Neural crest cell (in vitro differentiated cells): Measurements from ENCODE around the gene FXYD7. TPM values are rescaled to one million over a fixed set of nuclear protein-coding genes. Genes with fewer than 3 reads are reported as not detected.

Experiments
- DNase-seq: peaks from one replicate; pipeline ENCODE4 v3.0.0; 2021; ENCODE audit warnings: low read depth, mixed read lengths, low spot score
- H3K27ac Mint-ChIP-seq: one replicate; pipeline ENCODE4 v1.8.0; 2021; ENCODE audit warnings: mild to moderate bottlenecking, mixed read lengths; ENCODE audit not compliant: unreplicated experiment
- H3K27me3 Mint-ChIP-seq: 2 replicates; pipeline ENCODE4 v1.8.0; 2021; ENCODE audit warnings: low read depth, mild to moderate bottlenecking, mixed read lengths
- H3K36me3 Mint-ChIP-seq: 2 replicates; pipeline ENCODE4 v1.8.0; 2021; ENCODE audit warnings: low read depth, mild to moderate bottlenecking, mixed read lengths
- H3K4me1 Mint-ChIP-seq: 2 replicates; pipeline ENCODE4 v1.8.0; 2021; ENCODE audit warnings: mixed read lengths
- H3K4me3 Mint-ChIP-seq: one replicate; pipeline ENCODE4 v1.8.0; 2021; ENCODE audit warnings: mild to moderate bottlenecking, mixed read lengths
- H3K9me3 Mint-ChIP-seq: 2 replicates; pipeline ENCODE4 v1.8.0; 2021; ENCODE audit warnings: mixed read lengths
- total RNA-seq: library from RNA; stranded (reverse); gene quantifications from 2 replicates; pipeline ENCODE4 v1.2.1, GENCODE V29; 2021
- TF ChIP-seq, protein P1 (sequence below): fragments of 200-600 bp; sonication (generic); conservative IDR thresholded peaks from 2 replicates; pipeline ENCODE4 v1.5.0; 2021; ENCODE audit warnings: antibody characterized with exemption, mild to moderate bottlenecking

Gene FXYD7
- total RNA-seq, 1 donor from 2014 or later = 1.4 TPM

DNA sequence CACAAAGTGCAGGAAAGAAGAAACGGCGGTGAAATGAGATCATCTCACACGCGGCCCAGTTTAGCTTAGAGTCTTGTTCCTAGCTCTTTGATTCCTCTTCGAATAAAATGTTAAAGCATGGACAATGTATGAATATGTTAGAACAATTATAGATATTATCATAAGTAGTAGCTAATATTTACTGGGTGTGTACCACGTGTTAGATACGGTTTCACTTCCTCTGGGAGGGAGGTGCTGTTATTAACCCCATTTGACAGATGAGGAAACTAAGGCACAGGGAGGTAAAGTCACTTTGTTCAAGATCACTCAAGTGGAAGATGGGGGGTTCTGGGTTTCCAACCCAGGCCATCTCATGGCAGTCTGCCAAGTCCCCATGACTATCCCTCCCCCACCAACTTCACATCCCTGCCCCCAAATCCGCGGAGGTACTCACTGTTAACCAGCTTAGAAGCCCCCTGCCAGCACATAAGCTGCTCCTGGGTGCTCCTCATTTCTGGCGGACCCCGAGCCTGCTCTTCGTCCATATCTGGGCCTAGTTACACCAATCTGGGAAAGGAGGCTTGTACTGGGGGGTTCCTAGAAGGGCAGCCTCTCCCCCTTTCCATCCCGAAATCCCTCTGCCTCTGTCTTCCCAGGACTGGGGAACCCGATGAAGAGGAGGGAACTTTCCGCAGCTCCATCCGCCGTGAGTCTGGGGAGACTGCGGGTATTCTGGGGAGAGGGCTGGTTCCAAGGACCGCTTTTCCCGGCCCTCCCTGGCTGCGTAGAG lies 1.0 kb upstream of the FXYD7 start:
- peak overlapping the region; percentile 76 for H3K4me3 Mint-ChIP-seq
- H3K4me1 Mint-ChIP-seq = peaks cover 52% of the 10 kb centered on the region
- no peaks in the 10 kb centered on the region for H3K36me3 Mint-ChIP-seq
- peaks cover 58% of the 10 kb centered on the region for H3K27me3 Mint-ChIP-seq
- no peak overlapping the region for H3K27ac Mint-ChIP-seq
- DNase-seq = no peak
- TF ChIP-seq, protein P1, sequence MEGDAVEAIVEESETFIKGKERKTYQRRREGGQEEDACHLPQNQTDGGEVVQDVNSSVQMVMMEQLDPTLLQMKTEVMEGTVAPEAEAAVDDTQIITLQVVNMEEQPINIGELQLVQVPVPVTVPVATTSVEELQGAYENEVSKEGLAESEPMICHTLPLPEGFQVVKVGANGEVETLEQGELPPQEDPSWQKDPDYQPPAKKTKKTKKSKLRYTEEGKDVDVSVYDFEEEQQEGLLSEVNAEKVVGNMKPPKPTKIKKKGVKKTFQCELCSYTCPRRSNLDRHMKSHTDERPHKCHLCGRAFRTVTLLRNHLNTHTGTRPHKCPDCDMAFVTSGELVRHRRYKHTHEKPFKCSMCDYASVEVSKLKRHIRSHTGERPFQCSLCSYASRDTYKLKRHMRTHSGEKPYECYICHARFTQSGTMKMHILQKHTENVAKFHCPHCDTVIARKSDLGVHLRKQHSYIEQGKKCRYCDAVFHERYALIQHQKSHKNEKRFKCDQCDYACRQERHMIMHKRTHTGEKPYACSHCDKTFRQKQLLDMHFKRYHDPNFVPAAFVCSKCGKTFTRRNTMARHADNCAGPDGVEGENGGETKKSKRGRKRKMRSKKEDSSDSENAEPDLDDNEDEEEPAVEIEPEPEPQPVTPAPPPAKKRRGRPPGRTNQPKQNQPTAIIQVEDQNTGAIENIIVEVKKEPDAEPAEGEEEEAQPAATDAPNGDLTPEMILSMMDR = no peak
- no peaks in the 10 kb centered on the region for H3K9me3 Mint-ChIP-seq

DNA sequence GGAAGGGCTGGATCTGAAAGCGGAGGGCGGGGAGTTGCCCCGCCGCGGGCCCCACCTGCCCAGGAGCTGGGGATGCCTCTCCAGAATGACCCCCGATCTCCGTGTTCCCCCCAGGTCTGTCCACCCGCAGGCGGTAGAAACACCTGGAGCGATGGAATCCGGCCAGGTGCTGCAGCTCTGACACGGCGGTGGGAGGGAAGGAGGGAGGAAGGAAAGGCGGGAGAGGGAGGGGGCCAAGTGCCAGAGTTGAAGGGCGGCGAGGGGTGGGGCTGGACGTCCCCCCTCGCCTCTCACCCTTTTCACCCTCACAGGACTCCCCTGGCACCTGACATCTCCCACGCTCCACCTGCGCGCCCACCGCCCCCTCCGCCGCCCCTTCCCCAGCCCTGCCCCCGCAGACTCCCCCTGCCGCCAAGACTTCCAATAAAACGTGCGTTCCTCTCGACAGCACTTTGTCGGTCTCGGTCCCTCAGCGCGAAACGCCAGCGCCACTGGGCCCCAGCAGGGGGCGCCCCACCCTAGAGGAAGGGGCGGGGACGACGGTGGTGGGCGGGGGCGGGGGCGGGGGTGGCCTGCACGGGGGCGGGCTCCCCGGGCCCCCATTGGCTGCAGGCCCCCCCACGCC lies 337 bp upstream of the FXYD7 start:
- DNase-seq = peak; percentile 66
- H3K27ac Mint-ChIP-seq = no peak overlapping the region
- peaks cover 45% of the 10 kb centered on the region for H3K4me1 Mint-ChIP-seq
- TF ChIP-seq, protein P1 = peak; percentile 75
- peaks cover 65% of the 10 kb centered on the region for H3K27me3 Mint-ChIP-seq
- no peaks in the 10 kb centered on the region for H3K9me3 Mint-ChIP-seq
- H3K36me3 Mint-ChIP-seq = no peaks in the 10 kb centered on the region
- no peak overlapping the region for H3K4me3 Mint-ChIP-seq

GRCh38 chr19:35143818-35144217 lies 763 bp downstream of the FXYD7 start:
- TF ChIP-seq, protein P1 = no peak
- DNase-seq = no peak
- Mint-ChIP-seq H3K4me3 (peak overlapping the region; percentile 4), H3K4me1 (peaks cover 38% of the 10 kb centered on the region), H3K27me3 (peaks cover 71% of the 10 kb centered on the region), H3K36me3 (no peaks in the 10 kb centered on the region), H3K27ac (no peak overlapping the region), H3K9me3 (no peaks in the 10 kb centered on the region)

DNA sequence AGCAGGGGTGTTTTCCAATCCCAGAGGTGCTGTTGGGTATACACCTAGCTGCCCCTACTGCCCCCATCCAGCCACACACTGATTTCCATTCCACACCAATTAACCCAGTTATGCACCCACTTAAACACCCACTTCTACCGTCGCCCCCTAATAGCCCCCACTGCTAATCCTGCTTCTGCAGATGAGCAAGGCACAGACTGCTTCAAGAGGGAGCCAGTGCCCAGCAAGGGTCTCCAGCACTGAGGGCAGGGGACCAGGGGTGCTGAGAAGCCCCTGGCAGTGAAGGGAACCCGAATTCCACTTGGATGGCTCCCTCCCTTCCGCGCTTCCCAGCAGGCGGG lies 1.2 kb downstream of the FXYD7 start:
- Mint-ChIP-seq H3K27ac (no peak overlapping the region), H3K9me3 (no peaks in the 10 kb centered on the region), H3K4me1 (peaks cover 34% of the 10 kb centered on the region), H3K4me3 (peak overlapping the region; percentile 4), H3K36me3 (no peaks in the 10 kb centered on the region), H3K27me3 (peaks cover 75% of the 10 kb centered on the region)
- DNase-seq = no peak
- TF ChIP-seq, protein P1 = no peak

GRCh38 chr19:35144600-35145436 lies 1.8 kb downstream of the FXYD7 start:
- no peak for DNase-seq
- peaks cover 75% of the 10 kb centered on the region for H3K27me3 Mint-ChIP-seq
- no peaks in the 10 kb centered on the region for H3K9me3 Mint-ChIP-seq
- peaks cover 28% of the 10 kb centered on the region for H3K4me1 Mint-ChIP-seq
- TF ChIP-seq, protein P1 = no peak
- H3K36me3 Mint-ChIP-seq = no peaks in the 10 kb centered on the region
- no peak overlapping the region for H3K27ac Mint-ChIP-seq
- H3K4me3 Mint-ChIP-seq = no peak overlapping the region
